HEK293 (cell line): ENCODE measurements around the gene ILKAP.

ENCODE experiments used
- CTCF ChIA-PET: fragments of 350-600 bp; formaldehyde crosslinking; extraction: SDS; loops from one replicate; lab custom pipeline; 2021; ENCODE audit warnings: antibody characterized with exemption; lab: Yijun Ruan, JAX
- POLR2A ChIA-PET: fragments of 300-600 bp; formaldehyde crosslinking; extraction: SDS; loops from one replicate; lab custom pipeline; 2020; ENCODE audit warnings: antibody characterized with exemption, inconsistent platforms; lab: Yijun Ruan, JAX
- H3K27ac ChIP-seq: fragments of 200-500 bp; sonication (Bioruptor generic); 2 replicates; pipeline ENCODE4 v1.5.1; 2014; ENCODE audit warnings: low read depth, low read length, control low read depth, inconsistent platforms; ENCODE audit errors: extremely low read depth
- H3K36me3 ChIP-seq, 2 experiments: fragments of 200-500 bp in 1 of 2; sonication (Bioruptor generic) in 1 of 2; 1 replicate in 1 of 2; 2 replicates in 1 of 2; pipeline ENCODE4 v1.5.1; 2014 to 2017; ENCODE audit warnings: inconsistent platforms in 2 of 2, low read length in 2 of 2; ENCODE audit not compliant: control insufficient read depth in 2 of 2, insufficient read depth in 1 of 2
- H3K4me1 ChIP-seq: fragments of 200-500 bp; sonication (Bioruptor generic); 2 replicates; pipeline ENCODE4 v1.5.1; 2014; ENCODE audit warnings: mild to moderate bottlenecking, low read length, inconsistent platforms; ENCODE audit not compliant: control insufficient read depth, insufficient read depth
- H3K4me3 ChIP-seq: 2 replicates; pipeline ENCODE4 v1.5.1; 2011; ENCODE audit warnings: low read depth, mild to moderate bottlenecking, control low read depth, low read length, moderate library complexity
- H3K9me3 ChIP-seq: fragments of 200-500 bp; sonication (Bioruptor generic); 2 replicates; pipeline ENCODE4 v1.5.1; 2014; ENCODE audit warnings: low read depth, low read length, inconsistent platforms; ENCODE audit not compliant: control insufficient read depth, insufficient read depth
- GLI4 ChIP-seq: fragments of 450-650 bp; formaldehyde crosslinking; IDR thresholded peaks from 2 replicates; pipeline ENCODE4 v1.5.1; 2016; ENCODE audit warnings: missing biosample characterization, missing genetic modification characterization
- HOXA7 ChIP-seq: sonication (generic); formaldehyde crosslinking; IDR thresholded peaks from 2 replicates; pipeline ENCODE4 v1.8.1; 2022; ENCODE audit warnings: missing genetic modification reagents, borderline replicate concordance
- HOXD13 ChIP-seq: sonication (generic); formaldehyde crosslinking; IDR thresholded peaks from 2 replicates; pipeline ENCODE4 v1.8.0; 2022; ENCODE audit warnings: missing genetic modification reagents, borderline replicate concordance
- MEIS1 ChIP-seq: sonication (generic); formaldehyde crosslinking; IDR thresholded peaks from 2 replicates; pipeline ENCODE4 v1.8.1; 2022; ENCODE audit warnings: missing genetic modification reagents, mild to moderate bottlenecking, borderline replicate concordance
- OSR2 ChIP-seq: fragments of 450-650 bp; formaldehyde crosslinking; IDR thresholded peaks from 2 replicates; pipeline ENCODE4 v1.5.1; 2016; ENCODE audit warnings: missing biosample characterization, missing genetic modification characterization
- SCRT2 ChIP-seq: fragments of 450-650 bp; formaldehyde crosslinking; IDR thresholded peaks from 2 replicates; pipeline ENCODE4 v1.5.1; 2016; ENCODE audit warnings: missing biosample characterization, missing genetic modification characterization
- SP2 ChIP-seq: fragments of 450-650 bp; formaldehyde crosslinking; IDR thresholded peaks from 2 replicates; pipeline ENCODE4 v1.5.1; 2016; ENCODE audit warnings: missing biosample characterization, missing genetic modification characterization
- TSHZ1 ChIP-seq: fragments of 450-650 bp; formaldehyde crosslinking; IDR thresholded peaks from 2 replicates; pipeline ENCODE4 v1.5.1; 2016; ENCODE audit warnings: missing biosample characterization, missing genetic modification characterization, borderline replicate concordance
- ZBTB6 ChIP-seq: fragments of 450-650 bp; formaldehyde crosslinking; IDR thresholded peaks from 2 replicates; pipeline ENCODE4 v1.5.1; 2017; ENCODE audit warnings: missing biosample characterization, missing genetic modification characterization
- ZNF114 ChIP-seq: fragments of 450-650 bp; formaldehyde crosslinking; IDR thresholded peaks from 2 replicates; pipeline ENCODE4 v1.5.0; 2017; ENCODE audit warnings: missing biosample characterization, missing genetic modification characterization
- ZNF18 ChIP-seq: fragments of 450-650 bp; formaldehyde crosslinking; IDR thresholded peaks from 2 replicates; pipeline ENCODE4 v1.5.1; 2016; ENCODE audit warnings: missing biosample characterization, missing genetic modification characterization
- ZNF214 ChIP-seq: fragments of 450-650 bp; formaldehyde crosslinking; IDR thresholded peaks from 2 replicates; pipeline ENCODE4 v1.5.1; 2017; ENCODE audit warnings: missing biosample characterization, mild to moderate bottlenecking, missing genetic modification characterization, borderline replicate concordance
- ZNF292 ChIP-seq: fragments of 450-650 bp; formaldehyde crosslinking; IDR thresholded peaks from 2 replicates; pipeline ENCODE4 v1.5.1; 2016; ENCODE audit warnings: low read depth, missing biosample characterization, missing genetic modification characterization, borderline replicate concordance
- ZNF335 ChIP-seq: fragments of 450-650 bp; formaldehyde crosslinking; conservative IDR thresholded peaks from 2 replicates; pipeline ENCODE4 v1.5.1; 2016; ENCODE audit warnings: missing biosample characterization, missing genetic modification characterization
- ZNF350 ChIP-seq: fragments of 450-650 bp; formaldehyde crosslinking; IDR thresholded peaks from 2 replicates; pipeline ENCODE4 v1.5.0; 2017; ENCODE audit warnings: missing biosample characterization, mild to moderate bottlenecking, missing genetic modification characterization
- ZNF391 ChIP-seq: fragments of 450-650 bp; formaldehyde crosslinking; IDR thresholded peaks from 2 replicates; pipeline ENCODE4 v1.5.1; 2016; ENCODE audit warnings: low read depth, missing biosample characterization, missing genetic modification characterization, borderline replicate concordance
- ZNF404 ChIP-seq: fragments of 450-650 bp; formaldehyde crosslinking; IDR thresholded peaks from 2 replicates; pipeline ENCODE4 v1.5.1; 2017; ENCODE audit warnings: missing biosample characterization, missing genetic modification characterization
- ZNF433 ChIP-seq: fragments of 450-650 bp; formaldehyde crosslinking; IDR thresholded peaks from 2 replicates; pipeline ENCODE4 v1.5.1; 2016; ENCODE audit warnings: missing biosample characterization, missing genetic modification characterization, low read depth
- ZNF521 ChIP-seq: fragments of 450-650 bp; formaldehyde crosslinking; IDR thresholded peaks from 2 replicates; pipeline ENCODE4 v1.5.1; 2017; ENCODE audit warnings: missing biosample characterization, mild to moderate bottlenecking, missing genetic modification characterization
- ZNF610 ChIP-seq: fragments of 450-650 bp; formaldehyde crosslinking; IDR thresholded peaks from 2 replicates; pipeline ENCODE4 v1.5.1; 2016; ENCODE audit warnings: missing biosample characterization, missing genetic modification characterization, borderline replicate concordance
- ZNF707 ChIP-seq: fragments of 450-650 bp; formaldehyde crosslinking; IDR thresholded peaks from 2 replicates; pipeline ENCODE4 v1.5.1; 2016; ENCODE audit warnings: missing biosample characterization, missing genetic modification characterization
- TF ChIP-seq, protein P1 (sequence below): fragments of 450-650 bp; formaldehyde crosslinking; IDR thresholded peaks from 2 replicates; pipeline ENCODE4 v1.5.1; 2016; ENCODE audit warnings: missing biosample characterization, missing genetic modification characterization
- TF ChIP-seq, protein P2 (sequence below): fragments of 450-650 bp; formaldehyde crosslinking; IDR thresholded peaks from 2 replicates; pipeline ENCODE4 v1.5.1; 2016; ENCODE audit warnings: missing biosample characterization, missing genetic modification characterization

Gene ILKAP

GRCh38 chr2:238127165-238128060 lies 76.1 kb downstream of the ILKAP start:
- no peak for TF ChIP-seq ZBTB6
- no peak for TF ChIP-seq HOXA7 (CRISPR knock-in tag)
- TF ChIP-seq ZNF350, result no peak
- TF ChIP-seq ZNF335 (tag by site-specific recombination), result 0 out of 2 replicates have a peak, but pooled peaks have one; percentile 7
- TF ChIP-seq, all 188 proteins: peak for 1
- Histone ChIP-seq H3K9me3 (no peaks in the 10 kb centered on the region), H3K27ac (no peak overlapping the region), H3K4me3 (no peak overlapping the region), H3K4me1 (no peaks in the 10 kb centered on the region), H3K36me3 (no peaks in the 10 kb centered on the region)
- CTCF ChIA-PET, result no interaction called here
- POLR2A ChIA-PET, result no interaction called here

GRCh38 chr2:238126775-238127164 lies 76.7 kb downstream of the ILKAP start:
- Histone ChIP-seq H3K27ac (no peak overlapping the region), H3K9me3 (no peaks in the 10 kb centered on the region), H3K4me1 (no peaks in the 10 kb centered on the region), H3K4me3 (no peak overlapping the region), H3K36me3 (no peaks in the 10 kb centered on the region)
- POLR2A ChIA-PET, result no interaction called here
- CTCF ChIA-PET, result no interaction called here
- TF ChIP-seq ZNF292 (tag by site-specific recombination) (no peak), GLI4 (tag by site-specific recombination) (no peak), SP2 (tag by site-specific recombination) (no peak), MEIS1 (CRISPR knock-in tag) (no peak), ZNF521 (tag by site-specific recombination) (0 out of 2 replicates have a peak, but pooled peaks have one; percentile 15), ZNF335 (tag by site-specific recombination) (peak; percentile 34; the same call in 1 of the 2 replicates), ZNF433 (no peak), ZNF404 (tag by site-specific recombination) (no peak), ZNF610 (tag by site-specific recombination) (no peak), ZNF18 (tag by site-specific recombination) (no peak), ZNF391 (tag by site-specific recombination) (no peak), ZNF114 (peak; percentile 32; the same call in 1 of the 2 replicates), OSR2 (no peak), ZBTB6 (no peak), SCRT2 (no peak), ZNF707 (tag by site-specific recombination) (no peak), ZNF214 (tag by site-specific recombination) (no peak), HOXD13 (CRISPR knock-in tag) (no peak), TSHZ1 (tag by site-specific recombination) (no peak)
- TF ChIP-seq, protein P1, sequence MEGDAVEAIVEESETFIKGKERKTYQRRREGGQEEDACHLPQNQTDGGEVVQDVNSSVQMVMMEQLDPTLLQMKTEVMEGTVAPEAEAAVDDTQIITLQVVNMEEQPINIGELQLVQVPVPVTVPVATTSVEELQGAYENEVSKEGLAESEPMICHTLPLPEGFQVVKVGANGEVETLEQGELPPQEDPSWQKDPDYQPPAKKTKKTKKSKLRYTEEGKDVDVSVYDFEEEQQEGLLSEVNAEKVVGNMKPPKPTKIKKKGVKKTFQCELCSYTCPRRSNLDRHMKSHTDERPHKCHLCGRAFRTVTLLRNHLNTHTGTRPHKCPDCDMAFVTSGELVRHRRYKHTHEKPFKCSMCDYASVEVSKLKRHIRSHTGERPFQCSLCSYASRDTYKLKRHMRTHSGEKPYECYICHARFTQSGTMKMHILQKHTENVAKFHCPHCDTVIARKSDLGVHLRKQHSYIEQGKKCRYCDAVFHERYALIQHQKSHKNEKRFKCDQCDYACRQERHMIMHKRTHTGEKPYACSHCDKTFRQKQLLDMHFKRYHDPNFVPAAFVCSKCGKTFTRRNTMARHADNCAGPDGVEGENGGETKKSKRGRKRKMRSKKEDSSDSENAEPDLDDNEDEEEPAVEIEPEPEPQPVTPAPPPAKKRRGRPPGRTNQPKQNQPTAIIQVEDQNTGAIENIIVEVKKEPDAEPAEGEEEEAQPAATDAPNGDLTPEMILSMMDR, result no peak
- TF ChIP-seq, protein P2, sequence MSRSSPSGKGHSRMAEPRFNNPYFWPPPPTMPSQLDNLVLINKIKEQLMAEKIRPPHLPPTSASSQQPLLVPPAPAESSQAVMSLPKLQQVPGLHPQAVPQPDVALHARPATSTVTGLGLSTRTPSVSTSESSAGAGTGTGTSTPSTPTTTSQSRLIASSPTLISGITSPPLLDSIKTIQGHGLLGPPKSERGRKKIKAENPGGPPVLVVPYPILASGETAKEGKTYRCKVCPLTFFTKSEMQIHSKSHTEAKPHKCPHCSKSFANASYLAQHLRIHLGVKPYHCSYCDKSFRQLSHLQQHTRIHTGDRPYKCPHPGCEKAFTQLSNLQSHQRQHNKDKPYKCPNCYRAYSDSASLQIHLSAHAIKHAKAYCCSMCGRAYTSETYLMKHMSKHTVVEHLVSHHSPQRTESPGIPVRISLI (tag by site-specific recombination), result no peak
